ENCODE results near the gene LRRC56.

The LRRC56 gene

DNA sequence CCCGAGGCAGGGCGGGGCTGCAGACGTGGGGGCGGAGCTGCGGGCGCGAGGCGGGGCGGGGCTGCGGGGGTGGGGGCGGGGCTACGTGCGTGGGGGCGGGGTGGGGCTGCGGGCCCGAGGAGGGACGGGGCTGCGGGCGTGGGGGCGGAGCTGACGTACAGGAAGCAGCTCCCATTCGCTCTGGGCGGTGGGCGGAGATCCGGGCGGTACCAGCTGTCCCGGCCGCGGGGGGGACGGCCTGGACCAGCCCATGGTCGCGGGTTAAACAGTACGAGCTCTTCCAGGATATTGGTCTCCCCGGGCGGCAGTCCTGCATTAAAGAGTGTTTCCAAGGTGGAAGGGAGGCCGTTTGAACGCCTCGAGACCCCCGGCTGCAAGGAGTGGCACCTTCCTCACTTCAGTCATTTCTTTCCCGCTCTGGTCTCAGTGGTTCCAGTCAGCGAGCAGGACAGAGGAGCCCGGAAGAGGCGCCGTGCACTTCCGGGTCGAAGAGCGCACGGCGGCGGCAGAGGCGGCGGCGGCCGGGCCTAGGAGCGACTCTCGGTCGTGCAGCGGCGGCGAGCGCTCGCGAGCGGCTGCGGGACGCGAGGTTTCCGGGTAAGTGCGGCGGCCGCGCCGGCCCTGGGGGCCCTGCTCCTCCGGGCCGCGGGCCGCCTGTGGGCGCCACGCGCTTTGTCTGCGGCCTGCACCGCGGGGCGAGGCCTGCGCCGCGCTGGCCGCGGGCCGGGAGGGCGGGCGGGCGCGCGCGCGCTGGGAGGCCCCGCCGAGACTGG, 38.9 kb downstream of the LRRC56 start, which contains the start of gene PHRF1:
Gene PHRF1, plus strand, starts transcription at position 475 of the 773 bp plus-strand sequence. CDS start 5,043 bp downstream, outside the sequence.
- peak; percentile 94 for DNase-seq

DNA sequence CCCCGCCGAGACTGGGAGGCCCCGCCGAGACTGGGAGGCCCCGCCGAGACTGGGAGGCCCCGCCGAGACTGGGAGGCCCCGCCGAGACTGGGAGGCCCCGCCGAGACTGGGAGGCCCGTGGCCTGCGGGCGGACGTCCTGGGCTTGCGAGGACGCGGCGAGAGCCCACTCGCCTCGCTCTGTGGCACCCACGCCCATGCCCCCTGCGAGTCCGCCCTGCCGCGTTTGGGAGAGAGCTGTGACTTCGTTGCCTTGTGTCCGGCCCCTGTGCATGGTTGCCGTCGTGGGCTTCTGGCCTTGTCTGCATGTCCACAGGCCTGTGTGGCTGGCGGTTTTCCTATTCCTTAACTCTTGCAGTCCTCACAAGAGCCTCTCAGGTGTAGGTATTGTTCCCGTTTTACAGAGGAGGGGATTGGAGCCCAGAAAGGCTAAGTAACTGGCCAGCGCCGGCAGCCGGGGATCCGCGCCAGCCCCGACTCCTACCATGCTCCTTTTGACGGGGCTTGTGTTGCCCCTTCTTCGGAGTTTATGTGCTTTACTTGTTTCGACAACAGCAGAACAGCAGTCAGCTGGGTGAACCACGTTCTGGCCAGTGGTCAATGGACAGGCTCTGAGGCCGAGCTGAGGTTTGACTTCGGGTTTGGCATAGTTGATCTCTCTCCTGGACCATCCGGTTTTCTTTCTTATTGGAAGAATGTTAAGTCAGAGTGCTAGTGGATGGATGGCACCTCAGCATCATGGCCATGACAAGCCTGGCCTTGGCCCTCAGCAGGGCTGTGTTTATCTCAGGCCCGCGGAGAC, 39.7 kb downstream of the LRRC56 start:
- no peak for DNase-seq

DNA sequence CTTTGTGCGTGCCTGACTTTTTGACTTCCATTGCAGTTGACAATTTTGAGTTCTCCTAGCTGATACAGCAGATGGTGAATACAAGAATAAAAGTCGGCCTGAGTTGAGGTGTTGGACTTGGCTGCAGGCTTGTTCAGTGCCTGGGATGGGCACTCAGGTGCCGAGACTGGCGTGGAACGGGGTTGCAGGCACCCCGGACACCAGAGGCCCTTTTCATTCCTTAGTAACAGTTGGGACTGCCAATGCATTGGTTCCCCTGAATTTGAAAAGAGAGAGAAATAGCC, 40.2 kb downstream of the LRRC56 start:
- no peak for DNase-seq

DNA sequence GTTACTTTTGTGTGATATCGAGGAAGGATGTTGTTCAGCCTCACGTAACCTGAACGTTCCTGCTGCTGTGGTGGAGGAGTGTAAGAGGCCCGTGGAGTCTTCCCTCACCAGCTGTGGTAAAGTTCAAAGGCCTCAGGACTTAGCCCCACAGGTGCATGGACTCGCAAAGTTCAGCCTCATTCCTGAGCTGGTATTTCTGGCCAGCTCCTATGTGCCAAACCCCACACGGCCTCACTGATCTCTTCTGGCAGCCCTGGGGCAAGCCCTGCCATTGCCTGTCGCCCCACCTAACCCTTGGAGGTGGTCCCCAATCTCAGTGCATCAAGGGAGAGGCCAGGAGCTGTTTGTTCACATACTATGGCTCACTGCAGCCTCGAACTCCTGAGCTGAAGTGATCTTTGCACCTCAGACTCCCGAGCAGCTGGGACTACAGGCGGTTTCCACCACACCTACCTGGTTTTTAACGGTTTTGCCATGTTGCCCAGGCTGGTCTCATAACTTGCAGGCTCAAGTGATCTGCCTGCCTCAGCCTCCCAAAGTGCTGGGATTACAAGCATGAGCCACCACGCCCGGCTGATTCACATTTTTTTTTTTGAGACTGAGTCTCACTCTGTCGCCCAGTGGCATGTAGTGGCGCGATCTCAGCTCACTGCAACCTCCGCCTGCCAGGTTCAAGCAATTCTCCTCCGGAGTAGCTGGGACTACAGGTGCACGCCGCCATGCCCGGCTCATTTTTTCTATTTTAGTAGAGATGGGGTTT, 41.1 kb downstream of the LRRC56 start:
- no peak for DNase-seq

DNA sequence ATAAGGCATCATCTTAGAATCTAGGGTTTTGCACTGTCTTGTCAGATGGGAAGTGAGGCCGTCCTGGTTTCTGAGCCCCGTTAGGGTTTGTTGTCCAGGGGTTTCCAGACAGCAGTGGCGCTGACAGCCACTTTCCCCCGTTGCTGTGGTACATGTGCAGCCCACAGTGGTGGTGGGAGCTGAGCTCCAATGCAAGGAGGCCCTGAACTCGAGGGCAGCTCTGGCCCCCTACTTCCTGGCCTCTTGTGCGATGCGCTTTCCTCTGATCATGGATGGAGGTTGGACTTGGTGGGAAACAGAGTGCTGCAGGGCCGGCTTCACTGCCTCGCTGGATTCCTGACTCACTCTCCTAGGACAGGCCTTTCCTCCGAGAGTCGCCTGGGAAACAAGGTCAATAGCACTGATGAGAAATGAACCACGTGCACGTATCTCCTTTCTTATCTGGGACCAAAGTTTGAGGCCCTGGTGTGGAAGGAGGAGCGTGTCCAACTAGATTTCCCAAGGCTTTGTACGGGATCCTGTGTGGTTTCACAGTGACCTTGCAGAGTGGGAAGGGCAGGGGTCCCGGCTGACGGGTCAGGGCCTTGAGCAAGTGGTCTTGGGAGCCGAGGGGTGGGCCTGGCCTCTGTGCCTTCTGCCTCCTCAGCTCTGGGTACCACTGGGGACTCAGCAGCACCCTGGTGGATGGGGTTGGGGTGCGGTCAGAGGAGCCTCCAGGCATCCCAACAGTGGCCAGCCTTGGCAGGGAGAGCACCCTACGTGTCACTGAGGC, 42.7 kb downstream of the LRRC56 start:
- DNase-seq: no peak

DNA sequence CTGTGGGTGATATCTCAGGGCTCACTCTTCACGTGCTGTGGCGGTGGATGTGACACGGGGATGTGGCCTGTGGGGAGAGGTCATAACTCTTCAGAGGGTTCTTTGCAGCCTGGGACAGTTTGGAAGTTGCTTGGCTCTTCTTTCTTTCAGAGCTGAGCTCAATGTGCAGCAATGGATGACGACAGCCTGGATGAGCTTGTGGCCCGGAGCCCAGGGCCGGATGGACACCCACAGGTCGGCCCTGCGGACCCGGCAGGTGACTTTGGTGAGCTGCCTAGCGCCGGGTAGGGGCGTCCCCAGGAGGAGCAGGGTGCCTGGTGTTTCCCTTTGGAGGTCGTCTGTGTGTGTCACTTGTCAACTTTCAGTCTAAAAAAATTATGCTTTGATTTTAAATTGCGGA, 44.0 kb downstream of the LRRC56 start:
- no peak for DNase-seq

DNA sequence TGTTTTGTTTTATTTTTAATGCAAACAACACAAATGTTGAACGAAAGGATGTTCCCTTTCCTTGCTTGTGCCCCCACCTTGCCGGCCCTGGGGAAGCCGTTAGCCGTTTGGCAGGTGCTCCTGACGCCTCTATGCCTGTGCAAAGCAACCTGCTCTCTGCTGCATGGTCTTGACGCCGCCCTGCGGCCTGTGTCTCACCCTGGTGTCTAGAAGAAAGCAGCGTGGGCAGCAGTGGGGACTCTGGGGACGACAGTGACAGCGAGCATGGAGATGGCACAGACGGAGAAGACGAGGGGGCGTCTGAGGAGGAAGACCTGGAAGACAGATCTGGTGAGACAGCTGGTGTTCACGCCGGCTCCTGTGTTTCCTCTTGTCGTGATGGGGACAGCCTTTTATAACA, 44.4 kb downstream of the LRRC56 start:
- no peak for DNase-seq

DNA sequence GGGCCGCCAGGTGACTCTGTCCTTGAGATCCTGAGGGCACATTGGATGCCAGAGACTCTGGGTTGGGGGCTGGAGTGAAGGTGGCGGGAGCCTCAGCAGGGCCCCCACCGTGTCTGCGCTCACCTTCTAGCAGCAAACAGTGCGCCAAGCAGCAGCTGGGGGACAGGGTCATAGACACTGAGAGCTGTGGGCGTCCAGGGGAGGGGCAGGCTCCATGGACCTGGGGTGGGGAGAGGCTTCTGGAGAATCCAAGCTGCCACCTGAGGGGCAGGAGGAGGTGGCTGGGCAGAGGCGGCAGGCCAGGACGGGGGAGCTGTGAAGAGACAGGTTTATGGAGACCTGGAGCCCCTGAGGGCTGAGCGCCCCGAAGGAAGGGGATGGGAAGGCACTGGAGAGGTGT, 47.0 kb downstream of the LRRC56 start:
- DNase-seq: no peak

DNA sequence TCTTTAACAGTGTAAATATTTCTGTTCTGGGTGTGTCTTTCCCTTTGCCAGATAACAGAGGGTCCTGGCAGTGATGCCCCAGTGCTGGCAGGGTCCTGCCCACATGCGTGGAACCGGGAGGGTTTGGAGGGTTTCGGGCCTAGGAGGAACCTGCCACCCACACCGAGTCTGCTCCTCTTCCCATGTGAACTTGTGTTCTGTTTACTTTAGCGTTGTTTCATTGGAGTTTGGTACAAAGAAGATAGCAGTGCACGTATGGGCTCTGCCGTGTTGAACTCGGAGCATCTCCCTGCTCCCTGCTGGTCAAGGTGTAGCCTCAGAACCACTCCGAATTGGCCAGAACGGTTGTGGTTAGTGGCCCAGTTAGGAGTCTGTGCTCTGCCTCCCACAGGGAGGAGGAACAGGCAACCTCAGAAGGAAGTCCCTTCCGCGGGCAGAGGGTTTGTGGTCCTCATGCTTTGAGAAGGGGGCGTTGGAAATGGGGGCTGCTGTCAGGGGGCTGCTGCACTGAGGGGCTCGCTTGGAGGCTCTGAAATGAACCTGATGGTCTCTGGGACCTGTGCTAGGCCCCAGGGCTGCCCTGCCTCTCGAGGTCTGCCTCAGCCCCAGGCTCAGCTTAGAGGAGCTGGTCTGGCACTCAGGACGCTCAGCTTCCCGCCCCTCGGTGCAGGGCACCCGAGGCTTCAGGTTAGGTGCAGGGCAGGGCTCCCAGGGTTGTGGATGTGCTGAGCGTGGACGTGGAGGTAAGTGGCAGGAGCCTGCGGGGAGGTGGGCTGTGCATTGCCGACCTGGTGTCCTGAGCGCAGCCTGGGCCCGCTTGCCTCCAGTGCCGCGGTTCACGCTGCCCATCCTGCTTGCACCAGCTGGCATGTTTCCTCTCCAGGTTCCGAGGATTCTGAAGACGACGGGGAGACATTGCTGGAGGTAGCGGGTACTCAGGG, 49.3 kb downstream of the LRRC56 start:
- no peak for DNase-seq

DNA sequence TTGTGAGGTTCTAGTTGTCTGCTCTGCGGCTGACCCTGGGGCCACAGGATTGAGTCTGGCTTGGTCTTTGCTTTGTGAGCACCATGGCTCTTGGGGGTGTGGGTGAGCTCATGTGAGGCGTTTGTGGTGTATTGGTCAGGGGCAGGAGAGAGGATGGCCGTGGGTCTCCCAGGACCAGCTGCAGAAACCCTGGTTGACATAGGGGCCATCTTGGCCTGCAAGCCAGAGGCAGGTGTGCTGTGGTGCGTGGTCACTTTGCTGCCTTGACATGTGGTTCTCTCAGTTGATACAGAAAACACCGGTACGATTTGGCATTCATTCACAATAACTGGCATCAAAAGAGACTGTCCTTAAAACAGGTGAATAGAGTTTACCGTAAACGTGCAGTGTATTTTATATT, 50.2 kb downstream of the LRRC56 start:
- DNase-seq: no peak

DNA sequence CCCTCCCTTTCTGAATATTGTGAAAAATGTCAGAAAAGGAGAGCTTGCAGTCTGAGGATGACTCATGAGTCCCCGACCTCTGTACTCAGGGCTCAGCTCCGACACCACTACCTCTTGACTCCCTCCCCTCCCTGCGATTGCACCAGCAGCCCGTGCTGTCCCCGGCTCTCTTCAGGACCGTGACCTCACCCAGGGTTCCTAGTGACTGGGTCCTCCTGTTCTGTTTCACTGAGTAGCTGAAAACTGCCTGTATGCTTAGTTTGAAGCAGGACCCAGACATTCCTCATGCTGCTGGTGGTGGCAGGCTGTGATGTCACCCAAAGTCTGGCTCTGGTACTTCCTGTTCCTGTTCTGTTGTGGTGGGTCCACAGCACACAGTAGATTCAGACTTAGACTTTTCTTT, 50.7 kb downstream of the LRRC56 start:
- DNase-seq: no peak

DNA sequence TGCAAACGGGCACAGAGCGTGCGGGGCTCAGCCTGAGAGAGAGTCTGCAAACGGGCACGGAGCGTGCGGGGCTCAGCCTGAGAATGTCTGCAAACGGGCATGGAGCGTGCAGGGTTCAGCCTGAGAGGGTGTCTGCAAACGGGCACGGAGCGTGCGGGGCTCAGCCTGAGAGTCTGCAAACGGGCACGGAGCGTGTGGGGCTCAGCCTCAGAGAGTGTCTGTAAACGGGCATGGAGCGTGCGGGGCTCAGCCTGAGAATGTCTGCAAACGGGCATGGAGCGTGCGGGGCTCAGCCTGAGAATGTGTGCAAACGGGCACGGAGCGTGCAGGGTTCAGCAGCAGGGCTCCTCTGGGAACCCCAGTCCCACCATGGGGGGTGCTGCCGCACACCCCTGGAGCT, 52.5 kb downstream of the LRRC56 start:
- no peak for DNase-seq

DNA sequence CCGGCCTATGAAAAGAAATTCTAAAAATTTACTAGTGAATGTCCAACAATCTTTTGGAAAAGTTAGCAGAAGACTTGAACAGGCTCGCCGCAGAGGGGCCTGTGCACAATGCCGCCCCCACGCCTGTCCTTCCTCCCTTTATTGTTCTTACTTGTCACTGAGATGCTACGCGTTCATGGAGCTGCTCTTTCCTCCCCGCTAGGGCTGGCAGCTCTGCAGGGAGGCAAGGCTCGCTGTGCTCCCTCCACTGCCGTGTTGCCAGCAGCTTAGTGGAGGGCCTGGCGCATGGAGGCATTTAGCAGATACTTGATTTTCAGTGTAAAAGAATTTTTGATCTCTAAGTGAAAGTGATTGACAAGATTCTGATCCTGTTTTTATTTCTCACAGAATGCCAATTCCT, 53.7 kb downstream of the LRRC56 start:
- no peak for DNase-seq

DNA sequence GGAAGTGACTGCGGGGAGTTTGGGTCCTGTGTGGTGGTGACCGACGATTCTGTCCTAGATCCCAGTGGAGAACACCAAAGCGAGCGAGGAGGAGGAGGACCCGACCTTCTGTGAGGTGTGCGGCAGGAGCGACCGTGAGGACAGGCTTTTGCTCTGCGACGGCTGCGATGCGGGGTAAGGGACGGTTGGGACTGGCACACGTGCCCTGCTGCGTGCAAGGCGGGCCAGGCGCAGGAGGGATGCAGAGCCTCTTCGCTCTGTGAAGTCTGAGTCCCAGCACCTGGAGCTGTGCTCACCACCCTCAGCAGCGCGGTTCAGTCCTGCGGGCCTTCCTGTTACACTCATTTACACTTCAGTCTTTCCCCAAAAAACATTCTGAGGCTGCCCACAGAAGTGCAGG, 55.2 kb downstream of the LRRC56 start:
- DNase-seq: no peak

DNA sequence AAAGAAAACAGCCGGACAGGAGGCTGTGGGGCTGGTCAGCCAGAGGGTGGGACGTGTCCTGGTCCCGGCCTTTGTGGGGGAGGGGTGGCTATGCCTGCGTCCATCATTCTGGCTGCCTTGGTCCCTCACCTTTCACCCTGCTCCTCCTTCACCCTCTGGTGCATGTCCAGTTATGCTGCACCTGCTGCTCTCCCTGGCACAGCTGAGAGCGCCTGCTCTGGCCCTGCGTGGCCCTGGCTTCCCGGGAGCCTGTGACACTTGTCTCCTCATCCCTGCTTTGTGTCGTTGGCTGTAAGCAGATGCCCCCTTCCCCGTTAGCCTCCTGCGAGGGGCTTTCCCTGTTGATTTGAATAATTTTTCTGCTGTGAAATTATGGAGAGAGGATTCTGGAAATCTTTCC, 55.6 kb downstream of the LRRC56 start:
- no peak for DNase-seq

DNA sequence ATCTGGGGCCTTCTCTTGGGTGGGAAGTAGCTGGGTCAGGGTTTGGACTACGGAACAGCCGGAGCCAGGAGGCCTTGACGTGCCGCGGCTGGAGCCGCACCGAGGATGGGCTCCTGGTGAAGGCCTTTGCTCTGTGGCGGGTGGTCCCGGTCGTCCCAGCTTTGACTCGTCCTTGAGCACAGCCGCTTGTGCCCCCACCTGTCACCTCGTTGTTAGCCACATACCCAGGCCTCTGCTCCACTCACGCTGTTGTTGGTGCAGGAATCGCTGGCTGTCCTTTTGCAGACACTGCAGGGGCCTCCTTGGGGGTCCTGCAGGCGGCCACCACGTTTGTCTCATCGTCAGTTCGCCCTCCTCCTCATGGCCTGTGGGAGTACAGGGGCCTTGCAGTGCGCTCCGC, 56.0 kb downstream of the LRRC56 start:
- no peak for DNase-seq

DNA sequence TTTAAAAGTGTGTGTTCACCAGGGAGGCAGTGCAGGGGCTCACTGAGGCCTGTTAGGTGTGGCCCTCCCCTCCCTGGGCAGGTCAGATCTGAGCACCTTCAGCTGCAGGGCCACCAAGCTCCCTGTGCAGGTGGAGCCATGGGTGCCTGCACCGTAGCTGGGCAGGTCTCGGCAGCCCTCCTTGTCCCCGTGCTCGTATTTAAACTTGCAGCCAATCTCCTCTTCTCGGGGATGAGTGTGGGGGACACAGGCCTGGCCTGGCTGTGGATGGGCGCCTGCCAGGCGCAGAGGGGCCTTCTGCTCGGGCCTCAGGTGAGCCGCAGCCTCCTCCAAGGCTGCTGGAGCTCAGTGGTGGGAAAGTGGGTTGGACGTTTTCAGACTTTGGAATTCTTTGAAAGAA, 58.1 kb downstream of the LRRC56 start:
- DNase-seq: no peak

DNA sequence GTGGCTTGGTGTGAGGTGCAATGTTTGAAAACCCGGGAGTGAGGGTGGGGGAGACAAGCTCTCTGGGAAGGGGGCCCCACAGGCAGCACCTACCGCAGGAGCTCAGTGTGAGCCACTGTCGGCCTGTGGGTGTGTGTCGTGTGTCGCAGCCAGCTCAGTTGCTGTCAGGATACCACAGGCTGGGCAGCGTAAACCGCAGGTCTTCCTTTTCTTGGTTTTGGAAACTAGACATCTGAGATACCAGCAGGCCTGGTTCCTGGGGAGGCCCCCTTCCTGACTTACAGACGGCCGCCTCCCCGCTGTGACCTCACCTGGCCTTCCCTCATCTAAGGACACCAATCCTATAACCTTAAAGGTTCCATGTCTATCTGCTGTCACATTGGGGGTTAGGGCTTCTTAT, 59.0 kb downstream of the LRRC56 start:
- DNase-seq: no peak

DNA sequence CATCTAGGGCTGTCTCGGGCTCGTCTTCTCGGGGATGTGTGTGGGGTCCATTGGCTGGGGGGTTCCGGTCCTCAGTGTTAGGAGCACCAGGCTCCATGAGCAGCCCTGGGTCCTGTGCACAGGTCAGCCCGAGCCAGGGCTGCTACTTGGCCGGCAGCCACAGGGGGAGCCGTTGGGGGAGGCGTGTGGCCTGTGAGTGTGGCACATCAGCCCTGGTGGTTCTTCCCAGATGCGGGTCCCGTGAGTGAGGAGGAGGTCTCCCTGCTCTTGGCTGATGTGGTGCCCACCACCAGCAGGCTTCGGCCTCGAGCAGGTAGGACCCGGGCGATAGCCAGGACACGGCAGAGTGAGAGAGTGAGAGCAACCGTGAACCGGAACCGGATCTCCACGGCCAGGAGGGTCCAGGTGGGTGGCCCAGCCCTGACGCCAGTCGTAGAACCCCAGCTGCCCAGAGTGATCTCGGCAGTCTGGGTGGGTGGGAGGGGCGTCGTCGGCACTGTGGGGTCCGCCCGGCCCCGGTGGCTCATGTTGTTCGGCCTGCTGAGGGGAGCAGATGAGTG, 59.9 kb downstream of the LRRC56 start:
- no peak for DNase-seq

DNA sequence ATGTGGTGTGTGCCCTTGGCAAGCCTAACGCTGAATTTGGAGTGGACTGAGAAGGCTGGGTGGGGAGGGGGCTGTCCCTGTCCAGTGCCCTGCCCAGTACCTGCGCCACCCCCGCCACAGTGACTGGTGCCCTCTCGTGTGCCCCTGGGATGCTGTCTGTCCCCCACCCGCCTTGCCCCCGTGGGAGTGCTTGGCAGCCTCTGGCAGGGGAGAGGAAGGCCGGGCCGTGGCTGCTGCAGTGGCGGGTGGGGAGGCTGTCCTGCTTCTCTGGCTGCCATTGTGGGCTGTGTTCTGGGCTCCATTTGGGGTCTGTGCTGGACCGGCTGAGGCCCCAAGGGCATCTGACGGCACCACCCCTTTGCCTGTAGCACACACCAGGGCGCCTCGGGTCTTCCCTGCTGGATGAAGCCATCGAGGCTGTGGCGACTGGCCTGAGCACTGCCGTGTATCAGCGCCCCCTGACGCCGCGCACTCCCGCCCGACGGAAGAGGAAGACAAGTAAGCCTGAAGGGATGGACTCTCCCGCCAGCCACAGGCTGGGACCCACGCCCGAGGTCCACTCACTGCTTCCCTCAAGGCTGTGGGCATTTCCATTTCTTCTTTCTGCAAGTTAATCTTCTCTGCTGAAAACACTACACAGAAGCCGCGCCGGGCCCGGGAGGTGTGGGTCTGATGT, 60.8 kb downstream of the LRRC56 start:
- no peak for DNase-seq
